Esophagus squamous epithelium (tissue), 5 donors: ENCODE measurements around the gene MTOR. TPM values are rescaled to one million over a fixed set of nuclear protein-coding genes. Genes with fewer than 3 reads are reported as not detected.

ENCODE experiments used
- DNase-seq: peaks from one replicate; lab custom pipeline; 2025; lab: John Stamatoyannopoulos, UW
- H3K27ac ChIP-seq, 4 donors: fragments of 200-600 bp; sonication (generic); one replicate each; pipeline ENCODE4 v1.5.1; 2016 to 2019; ENCODE audit warnings: mild to moderate bottlenecking in 1 of 4
- H3K27me3 ChIP-seq, 4 donors: fragments of 200-600 bp; sonication (generic); 1 replicate in 3 of 4; 2 replicates in 1 of 4; pipeline versions ENCODE4 v1.5.1 to v1.6.0; 2017 to 2021; ENCODE audit warnings: antibody characterized with exemption in 1 of 4
- H3K36me3 ChIP-seq, 3 donors: fragments of 200-600 bp; sonication (generic); one replicate each; pipeline ENCODE4 v1.5.1; 2016 to 2019
- H3K4me1 ChIP-seq, 3 donors: fragments of 200-600 bp; sonication (generic); one replicate each; pipeline ENCODE4 v1.5.1; 2017 to 2019
- H3K4me3 ChIP-seq, 4 donors: fragments of 200-600 bp; sonication (generic); 1 replicate in 3 of 4; 2 replicates in 1 of 4; pipeline ENCODE4 v1.5.1; 2016 to 2019; ENCODE audit warnings: mild to moderate bottlenecking in 2 of 4, moderate library complexity in 1 of 4
- H3K9me3 ChIP-seq, 3 donors: fragments of 200-600 bp; sonication (generic); one replicate each; pipeline ENCODE4 v1.5.1; 2016 to 2019
- CTCF ChIP-seq, 6 experiments: fragments of 450-650 bp in 4 of 6; fragments of 200-600 bp in 2 of 6; sonication (generic) in 2 of 6; IDR thresholded peaks; one replicate each; pipeline ENCODE4 v1.5.1; 2016 to 2019; ENCODE audit warnings: antibody characterized with exemption in 6 of 6, mild to moderate bottlenecking in 4 of 6, moderate library complexity in 4 of 6
- POLR2A ChIP-seq, 4 donors: fragments of 450-650 bp; IDR thresholded peaks; one replicate each; pipeline ENCODE4 v1.6.1; 2017; ENCODE audit warnings: antibody characterized with exemption in 4 of 4, mild to moderate bottlenecking in 4 of 4, moderate library complexity in 3 of 4
- WGBS, 2 donors: methylation state at CpG; one replicate each; pipeline ENCODE4 v1.1.5; 2018; 5-methylcytosine and 5-hydroxymethylcytosine counted together
- intact Hi-C: fragments of 100-400 bp; cut with DNase I; formaldehyde crosslinking; loops from one replicate; pipeline ENCODE4 v1.15.0; 2022
- total RNA-seq, 4 donors: library from RNA; depleted of rRNA; stranded (reverse); fragments of >200 nt; gene quantifications; one replicate each; pipeline ENCODE4 v1.1.0, GENCODE V29; 2016
- donor health status: DM: yes; HTN: yes; CAD: no.

The MTOR gene
- total RNA-seq, 4 donors from 2014 or later = 25.4 to 34.2 (median 30.1) TPM

- TF ChIP-seq CTCF (IDR thresholded peaks at IDR 0.05) (no peak), POLR2A (IDR thresholded peaks at IDR 0.05) (no peak)
- Histone ChIP-seq H3K36me3 (peaks cover 5 to 100% (median 19%) of the 10 kb centered on the region in 3 donors), H3K9me3 (no peaks in the 10 kb centered on the region), H3K27me3 (no peaks in the 10 kb centered on the region), H3K27ac (no peak overlapping the region), H3K4me1 (no peaks in the 10 kb centered on the region), H3K4me3 (no peak overlapping the region)
- no peak for DNase-seq
- intact Hi-C loops = no loop called here
- 92 to 94% methylated on average over 11 of the region's 11 CpGs for WGBS, 2 donors
These were observed 57.8 kb downstream of the MTOR start for GRCh38 chr1:11204396-11205190.

GRCh38 chr1:11198851-11199594 is 63.3 kb downstream of the MTOR start:
- H3K27me3 ChIP-seq = no peaks in the 10 kb centered on the region
- H3K9me3 ChIP-seq = no peaks in the 10 kb centered on the region
- TF ChIP-seq CTCF (IDR thresholded peaks at IDR 0.05) (no peak), POLR2A (IDR thresholded peaks at IDR 0.05) (no peak)
- DNase-seq = no peak
- peaks cover 8 to 100% (median 25%) of the 10 kb centered on the region in 3 donors for H3K36me3 ChIP-seq
- WGBS, 2 donors = 85 to 95% methylated on average over 1 to 2 of the region's 2 CpGs
- intact Hi-C loops = no loop called here
- no peak overlapping the region for H3K4me3 ChIP-seq
- no peaks in the 10 kb centered on the region for H3K4me1 ChIP-seq
- H3K27ac ChIP-seq = no peak overlapping the region

GRCh38 chr1:11198257-11198656 is 64.1 kb downstream of the MTOR start:
- H3K36me3 ChIP-seq = peaks cover 8 to 100% (median 24%) of the 10 kb centered on the region in 3 donors
- no peak for DNase-seq
- TF ChIP-seq CTCF (IDR thresholded peaks at IDR 0.05) (no peak), POLR2A (IDR thresholded peaks at IDR 0.05) (no peak)
- H3K27me3 ChIP-seq = no peaks in the 10 kb centered on the region
- intact Hi-C loops = no loop called here
- H3K9me3 ChIP-seq = no peaks in the 10 kb centered on the region
- no peak overlapping the region for H3K4me3 ChIP-seq
- WGBS, 2 donors = 87 to 91% methylated on average over 4 of the region's 4 CpGs
- no peaks in the 10 kb centered on the region for H3K4me1 ChIP-seq
- no peak overlapping the region for H3K27ac ChIP-seq

- no peak overlapping the region for H3K4me3 ChIP-seq
- TF ChIP-seq CTCF (IDR thresholded peaks at IDR 0.05) (no peak), POLR2A (IDR thresholded peaks at IDR 0.05) (no peak)
- H3K4me1 ChIP-seq = no peaks in the 10 kb centered on the region
- no peak overlapping the region for H3K27ac ChIP-seq
- peaks cover 8 to 100% (median 26%) of the 10 kb centered on the region in 3 donors for H3K36me3 ChIP-seq
- intact Hi-C loops = no loop called here
- 92 to 99% methylated on average over 4 of the region's 4 CpGs for WGBS, 2 donors
- DNase-seq = no peak
- no peaks in the 10 kb centered on the region for H3K9me3 ChIP-seq
- H3K27me3 ChIP-seq = no peaks in the 10 kb centered on the region
These were observed 65.0 kb downstream of the MTOR start for GRCh38 chr1:11197359-11197758.

GRCh38 chr1:11196945-11197344 is 65.4 kb downstream of the MTOR start:
- 88 to 89% methylated on average over 2 of the region's 2 CpGs for WGBS, 2 donors
- Histone ChIP-seq H3K4me3 (no peak overlapping the region), H3K4me1 (no peaks in the 10 kb centered on the region), H3K27ac (no peak overlapping the region), H3K27me3 (no peaks in the 10 kb centered on the region), H3K36me3 (peaks cover 8 to 100% (median 26%) of the 10 kb centered on the region in 3 donors), H3K9me3 (no peaks in the 10 kb centered on the region)
- no peak for DNase-seq
- no peak for TF ChIP-seq POLR2A (IDR thresholded peaks at IDR 0.05)
- no peak for TF ChIP-seq CTCF (IDR thresholded peaks at IDR 0.05)
- intact Hi-C loops = no loop called here
